Measurements from ENCODE around the gene CYP2J2. TPM values are rescaled to one million over a fixed set of nuclear protein-coding genes. Genes with fewer than 3 reads are reported as not detected.
A peak's percentile ranks its signal among the peaks of the same experiment; 100 is the strongest.
"Not testable (repeated sequence)": the region's sequence is repeated elsewhere in the genome, so short reads cannot be mapped to it uniquely, and the experiment has no call there.

CYP2J2 gene
- 0.13 and 0.25 TPM in 2 replicates for total RNA-seq

- peak in 1 of 2 donors; percentile 16 for DNase-seq (ENCODE audit: low read depth in 2 of 2)
Observed at GRCh38 chr1:59926381-59927123, at the start of gene CYP2J2. TSS of gene CYP2J2 (minus strand) at chr1:59926773. CDS start at chr1:59926746, 27 bp downstream.

GRCh38 chr1:59973719-59974118 is 47.1 kb upstream of the CYP2J2 start:
- DNase-seq (ENCODE audit: low read depth in 2 of 2), result no peak

GRCh38 chr1:59972216-59972927 is 45.8 kb upstream of the CYP2J2 start:
- DNase-seq (ENCODE audit: low read depth in 2 of 2), result no peak

DNA sequence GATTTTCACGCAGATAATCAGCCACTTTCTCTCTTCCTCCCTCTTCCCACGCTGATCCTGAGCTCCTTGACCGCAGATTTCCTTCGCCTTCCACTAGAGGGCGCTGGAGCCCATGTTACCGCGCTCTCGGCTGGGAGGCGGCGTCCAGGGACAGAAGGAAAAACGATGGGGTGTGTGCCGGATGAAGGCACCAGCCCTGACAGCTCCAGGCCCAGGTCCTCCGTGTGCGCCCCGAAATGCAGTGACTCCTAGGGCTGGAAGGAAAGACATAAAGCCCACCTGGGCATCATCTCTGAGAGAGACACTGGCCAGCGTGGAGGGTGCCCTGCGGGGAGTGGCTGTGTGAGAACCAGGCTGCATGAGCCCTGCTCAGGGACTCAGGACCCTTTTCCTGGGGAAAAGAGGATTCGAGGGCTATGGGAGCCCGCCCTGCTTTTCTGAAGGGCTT is 44.9 kb upstream of the CYP2J2 start:
- DNase-seq (ENCODE audit: low read depth in 2 of 2), result peak; percentile 3 to 52

- DNase-seq (ENCODE audit: low read depth in 2 of 2), result not testable (repeated sequence)
Observed at GRCh38 chr1:59969542-59970175, 43.1 kb upstream of the CYP2J2 start.

DNA sequence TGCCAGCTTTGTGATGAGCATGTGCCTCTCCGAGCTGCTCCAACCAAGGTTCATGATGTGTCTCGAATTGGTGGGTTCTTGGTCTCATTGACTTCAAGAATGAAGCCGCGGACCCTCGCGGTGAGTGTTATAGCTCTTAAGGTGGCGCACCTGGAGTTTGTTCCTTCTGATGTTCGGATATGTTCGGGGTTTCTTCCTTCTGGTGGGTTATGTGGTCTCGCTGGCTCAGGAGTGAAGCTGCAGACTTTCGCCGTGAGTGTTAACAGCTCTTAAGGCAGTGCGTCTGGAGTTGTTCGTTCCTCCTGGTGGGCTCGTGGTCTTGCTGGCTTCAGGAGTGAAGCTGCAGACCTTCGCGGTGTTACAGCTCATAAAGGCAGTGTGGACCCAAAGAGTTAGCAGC is 42.2 kb upstream of the CYP2J2 start:
- DNase-seq (ENCODE audit: low read depth in 2 of 2), result not testable (repeated sequence)

GRCh38 chr1:59967780-59968179 is 41.2 kb upstream of the CYP2J2 start:
- DNase-seq (ENCODE audit: low read depth in 2 of 2), result no peak

- no peak for DNase-seq (ENCODE audit: low read depth in 2 of 2)
Observed at GRCh38 chr1:59967141-59967697, 40.6 kb upstream of the CYP2J2 start.

- DNase-seq (ENCODE audit: low read depth in 2 of 2), result no peak
Observed at GRCh38 chr1:59952065-59952464, 25.5 kb upstream of the CYP2J2 start.

DNA sequence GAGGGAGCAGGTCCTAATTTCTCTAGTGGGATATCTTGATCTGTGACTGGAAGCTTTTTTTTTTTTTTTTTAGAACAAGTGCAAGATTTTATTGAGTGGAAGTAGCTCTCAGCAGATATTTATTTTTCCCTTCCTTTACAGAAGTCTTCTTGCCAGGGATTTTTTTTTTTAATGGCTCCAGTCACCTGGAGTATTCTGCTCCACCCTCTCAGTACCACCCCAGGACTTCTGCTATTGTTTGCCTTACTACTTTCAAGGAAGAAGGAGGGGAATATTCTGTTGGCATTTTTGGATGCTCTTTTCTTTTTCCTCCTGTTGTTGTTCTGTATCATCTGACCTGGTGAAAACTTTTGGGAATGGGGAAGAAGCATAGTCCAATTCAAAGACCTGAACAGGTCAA is 23.1 kb upstream of the CYP2J2 start:
- DNase-seq (ENCODE audit: low read depth in 2 of 2), result no peak

- DNase-seq (ENCODE audit: low read depth in 2 of 2), result no peak
Observed at GRCh38 chr1:59948990-59949389, 22.4 kb upstream of the CYP2J2 start.

DNA sequence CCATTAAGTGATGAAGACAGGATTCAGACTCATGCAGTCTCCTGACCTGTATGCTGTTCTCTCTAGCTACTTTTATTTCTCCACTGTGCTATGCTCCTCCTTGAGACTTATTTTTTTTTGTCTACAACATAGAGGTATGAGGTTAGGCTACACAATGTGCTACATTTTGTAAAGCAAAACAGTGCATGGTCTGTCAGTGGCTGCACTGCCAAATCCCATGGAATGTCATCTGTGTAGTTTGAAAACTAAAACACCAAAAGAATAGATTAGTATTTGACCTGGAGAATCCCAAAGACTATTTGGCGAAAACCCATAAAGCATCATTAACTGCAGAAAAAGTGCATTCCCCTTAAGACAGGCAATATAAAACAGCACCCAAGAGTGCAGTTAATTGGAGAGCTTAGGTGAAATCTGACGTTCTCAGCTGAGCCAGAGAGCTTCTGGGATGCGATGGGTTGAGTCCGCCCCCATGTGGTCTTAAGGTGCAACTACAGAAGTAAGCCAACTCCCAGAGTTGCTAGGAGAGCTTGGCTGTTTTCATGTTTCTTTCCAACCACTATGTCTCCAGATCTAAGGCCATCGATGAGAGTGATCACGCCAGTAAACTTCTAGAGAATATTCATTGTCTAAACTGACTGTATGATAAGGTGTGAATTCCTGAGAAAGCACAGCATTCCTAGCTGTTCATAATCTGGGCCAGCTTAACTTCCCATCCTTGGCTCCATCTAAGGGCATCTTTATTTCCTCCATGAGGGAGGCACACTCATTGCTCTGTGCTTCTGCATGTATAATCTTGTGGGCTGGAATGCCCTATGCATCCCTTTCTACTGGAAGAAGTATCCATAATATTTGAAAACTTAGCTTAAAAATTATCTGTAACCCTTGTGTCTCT is 20.7 kb upstream of the CYP2J2 start:
- peak; percentile 41 to 69 for DNase-seq (ENCODE audit: low read depth in 2 of 2)

- DNase-seq (ENCODE audit: low read depth in 2 of 2), result no peak
Observed at GRCh38 chr1:59945790-59946189, 19.2 kb upstream of the CYP2J2 start.

DNA sequence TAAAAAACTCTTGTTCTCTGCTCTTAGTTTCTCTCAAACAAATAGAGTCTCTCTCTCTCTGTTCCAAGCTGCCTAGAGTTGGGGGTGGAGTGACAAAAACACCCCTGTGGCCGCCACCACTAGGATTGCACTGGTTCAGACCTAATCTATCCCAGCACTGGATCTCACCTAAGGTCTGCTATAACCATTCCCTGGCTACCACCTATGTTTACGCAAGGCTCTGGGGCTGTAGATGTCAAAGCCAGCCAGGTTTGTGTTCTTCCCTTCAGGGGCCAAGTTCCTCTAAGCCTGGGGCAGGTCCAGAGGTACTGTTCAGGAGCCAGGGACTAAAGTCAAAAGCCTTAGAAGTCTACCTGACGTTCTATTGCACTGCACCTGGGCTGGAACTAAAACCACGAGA is 12.8 kb upstream of the CYP2J2 start:
- DNase-seq (ENCODE audit: low read depth in 2 of 2), result no peak

DNA sequence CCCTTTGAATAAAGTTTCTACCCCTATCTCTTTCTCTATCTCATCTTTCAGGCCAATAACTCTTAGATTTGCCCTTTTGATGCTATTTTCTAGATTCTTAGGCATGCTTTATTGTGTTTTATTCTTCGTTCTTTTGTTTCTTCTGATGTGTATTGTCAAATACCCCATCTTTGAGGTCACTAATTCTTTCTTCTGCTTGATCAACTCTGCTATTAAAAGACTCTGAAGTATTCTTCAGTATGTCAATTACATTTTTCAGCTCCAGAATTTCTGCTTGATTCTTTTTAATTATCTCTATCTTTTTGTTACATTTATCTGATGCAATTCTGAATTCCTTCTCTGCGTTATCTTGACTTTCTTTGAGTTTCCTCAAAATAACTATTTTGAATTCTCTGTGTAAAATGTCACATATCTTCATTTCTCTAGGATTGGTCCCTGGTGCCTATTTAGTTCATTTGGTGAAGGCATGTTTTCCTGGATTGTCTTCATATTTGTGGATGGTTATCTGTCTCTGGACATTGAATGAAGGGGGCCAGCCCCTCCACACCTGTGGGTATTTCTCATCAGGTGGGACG is 11.2 kb upstream of the CYP2J2 start:
- DNase-seq (ENCODE audit: low read depth in 2 of 2), result no peak

DNA sequence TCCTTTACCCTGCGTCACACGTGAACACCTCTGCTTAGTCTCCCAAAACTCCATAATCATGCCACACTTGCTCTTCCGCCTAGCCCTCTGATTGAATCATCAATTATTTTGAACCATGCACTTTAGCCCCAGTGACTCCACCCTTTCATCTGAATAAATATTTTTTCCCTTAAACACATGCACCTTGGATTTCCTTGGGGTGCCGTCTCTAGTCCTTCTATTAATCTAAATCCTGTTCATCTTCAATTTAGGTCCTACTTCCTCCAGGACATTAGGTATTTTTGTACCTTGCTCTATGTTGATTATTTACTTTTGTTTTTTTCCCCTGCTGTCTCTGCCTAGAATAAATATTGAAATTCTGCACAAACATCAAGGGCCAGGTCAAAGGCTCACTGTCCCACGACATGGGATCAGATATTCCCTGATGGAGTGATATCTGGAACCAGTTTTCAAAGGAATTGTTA is 9.8 kb upstream of the CYP2J2 start:
- DNase-seq (ENCODE audit: low read depth in 2 of 2), result no peak

DNA sequence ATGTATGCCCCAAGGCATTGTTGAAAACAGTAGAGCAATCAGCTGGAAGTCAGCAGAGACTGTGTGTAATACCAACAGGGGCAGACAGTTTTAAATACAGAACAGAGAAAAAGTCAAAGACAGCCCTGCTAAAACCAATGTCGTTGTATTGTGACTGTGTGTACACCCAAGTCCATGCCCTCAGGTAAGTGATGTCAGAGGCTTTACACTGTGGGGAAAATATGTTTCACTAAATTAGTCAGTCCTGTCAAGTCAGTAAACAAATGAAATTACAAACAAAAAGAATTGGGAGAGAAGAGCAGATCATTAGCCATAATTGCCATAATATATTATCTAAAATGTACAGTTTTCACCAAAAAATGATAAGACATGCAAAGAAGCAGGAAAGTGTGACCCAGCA is 2.4 kb upstream of the CYP2J2 start:
- DNase-seq (ENCODE audit: low read depth in 2 of 2), result no peak

DNA sequence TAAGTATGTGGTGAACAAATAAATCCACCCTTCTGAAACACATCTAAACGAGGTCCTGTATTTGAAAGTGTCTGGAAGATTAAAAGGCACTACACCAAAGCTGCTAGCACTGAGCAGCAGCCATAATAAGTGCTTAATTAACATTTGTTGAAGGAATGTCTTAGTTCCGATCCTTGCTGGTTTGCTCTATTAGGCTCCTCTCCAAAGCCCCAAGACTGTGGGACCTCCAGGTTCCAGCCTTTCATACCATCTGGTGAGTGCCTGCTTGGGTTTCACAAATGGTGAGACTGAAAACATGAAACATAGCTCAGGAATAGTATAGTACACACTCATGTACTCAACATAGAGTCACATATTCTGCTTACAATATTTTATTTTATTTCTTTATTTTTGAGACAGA is 640 bp upstream of the CYP2J2 start:
- DNase-seq (ENCODE audit: low read depth in 2 of 2), result no peak

GRCh38 chr1:59924653-59925052 is 1.9 kb downstream of the CYP2J2 start:
- DNase-seq (ENCODE audit: low read depth in 2 of 2), result no peak

- not testable (repeated sequence) for DNase-seq (ENCODE audit: low read depth in 2 of 2)
Observed at GRCh38 chr1:59921258-59921899, 5.2 kb downstream of the CYP2J2 start.
